Right kidney (tissue), 1 donor: ENCODE measurements around the gene COBLL1.

Experiments used
- DNase-seq: peaks from one replicate; pipeline ENCODE4 v3.0.0-alpha.2; 2016

Gene COBLL1

DNA sequence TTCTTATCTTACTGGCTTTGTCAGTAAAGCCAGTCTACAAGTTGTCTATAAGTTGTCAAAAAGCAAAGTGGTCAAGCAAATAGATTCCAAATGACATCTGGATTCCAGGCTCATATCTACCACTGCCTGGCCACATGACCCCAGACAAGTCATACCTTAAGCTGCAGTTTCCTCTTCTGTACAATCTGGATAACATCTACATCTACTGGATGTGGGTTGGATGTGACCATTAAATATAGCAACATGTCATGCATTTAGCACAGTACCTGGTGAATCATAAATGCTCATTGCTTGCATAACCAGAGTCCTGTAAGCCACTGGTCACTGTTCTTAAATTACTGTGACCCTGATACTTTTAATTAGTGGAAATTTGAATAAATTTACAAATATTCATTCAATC lies 16.8 kb downstream of the COBLL1 start:
- no peak for DNase-seq

DNA sequence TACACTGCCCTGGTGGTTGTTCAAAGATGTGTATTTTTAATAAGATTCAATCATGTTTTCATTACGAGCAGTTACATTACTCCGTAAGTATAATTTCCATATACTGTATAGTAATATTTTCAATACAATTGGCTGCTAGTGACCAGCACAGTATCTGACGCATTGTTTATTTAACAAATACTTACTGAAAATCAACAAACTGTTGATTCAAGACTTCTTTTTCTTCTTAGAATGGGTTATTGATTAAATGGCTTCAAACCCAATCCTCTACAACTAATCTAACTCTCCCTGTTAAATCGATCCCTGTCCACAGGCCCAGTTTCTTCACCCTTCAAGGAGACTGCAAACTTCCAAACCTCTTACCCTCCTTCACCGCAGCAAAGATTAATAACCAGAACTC lies 18.5 kb downstream of the COBLL1 start:
- DNase-seq = no peak

DNA sequence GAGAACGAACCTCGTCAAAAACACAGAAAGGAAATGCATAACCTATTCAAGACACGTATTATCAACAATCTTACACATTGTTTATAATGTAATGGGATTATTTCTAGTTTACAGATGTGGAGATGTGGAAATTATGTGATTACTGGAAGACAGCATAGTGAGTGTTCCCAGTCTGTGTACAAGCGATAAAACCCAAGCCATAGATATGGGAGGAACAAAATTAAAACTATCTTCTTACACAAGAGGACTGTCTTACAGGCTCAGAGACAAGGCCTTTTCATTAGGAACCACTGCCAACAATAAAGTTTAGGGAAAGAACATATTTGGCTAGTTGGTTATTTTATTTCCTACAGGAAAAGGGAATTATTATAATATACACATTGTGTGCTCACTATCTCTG lies 20.3 kb downstream of the COBLL1 start:
- no peak for DNase-seq

DNA sequence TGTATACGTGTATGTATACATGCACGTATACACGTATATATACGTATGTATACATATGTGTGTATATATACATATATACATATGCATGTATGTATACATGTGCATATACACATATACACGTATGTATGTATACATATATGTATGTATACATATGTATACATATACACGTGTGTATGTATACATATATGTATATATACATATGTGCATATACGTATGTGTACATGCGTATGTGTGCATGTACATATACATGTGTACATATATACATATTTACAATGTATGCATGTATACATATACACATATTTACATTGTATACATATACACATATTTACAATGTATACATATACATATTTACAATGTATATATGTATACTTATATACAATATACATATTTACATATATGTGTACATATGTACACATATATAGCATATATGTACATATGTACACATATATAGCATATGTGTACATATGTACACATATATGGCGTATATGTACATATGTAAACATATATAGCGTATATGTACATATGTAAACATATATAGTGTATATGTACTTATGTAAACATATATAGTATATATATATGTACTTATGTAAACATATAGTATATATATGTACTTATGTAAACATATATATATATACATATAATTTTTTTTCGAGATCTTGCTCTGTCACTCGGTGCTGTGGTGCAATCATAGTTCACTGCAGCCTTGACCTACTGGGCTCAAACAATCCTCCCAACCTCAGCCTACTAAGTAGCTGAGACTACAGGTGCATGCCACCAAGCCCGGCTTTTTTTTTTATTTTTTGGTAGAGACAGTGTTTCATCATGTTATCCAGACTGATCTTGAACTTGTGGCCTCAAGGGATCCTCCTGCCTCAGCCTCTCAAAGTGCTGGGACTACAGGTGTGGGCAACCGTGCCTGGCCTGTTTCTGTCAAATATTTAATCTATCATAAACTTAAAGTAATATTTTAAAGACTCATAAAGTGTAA lies 23.2 kb downstream of the COBLL1 start:
- DNase-seq = no peak

DNA sequence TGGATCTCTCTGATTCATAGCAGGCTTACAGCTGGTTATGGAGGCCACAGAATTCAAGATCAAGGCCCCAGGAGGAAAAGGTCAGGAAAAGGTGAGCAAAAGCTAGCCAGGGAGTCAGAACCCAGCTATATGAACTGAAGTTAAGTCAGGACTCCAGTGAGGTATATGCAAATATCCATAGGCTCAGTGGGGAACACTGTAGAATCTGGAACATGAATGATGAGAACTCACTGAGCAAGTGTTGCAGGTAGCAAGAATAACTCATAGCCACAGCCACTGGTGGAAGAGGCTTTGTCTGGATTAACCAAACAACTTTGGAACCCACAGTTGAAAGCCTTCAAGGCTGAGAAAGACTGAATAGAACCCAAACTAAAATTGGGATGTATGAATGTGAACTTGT lies 24.7 kb downstream of the COBLL1 start:
- no peak for DNase-seq

DNA sequence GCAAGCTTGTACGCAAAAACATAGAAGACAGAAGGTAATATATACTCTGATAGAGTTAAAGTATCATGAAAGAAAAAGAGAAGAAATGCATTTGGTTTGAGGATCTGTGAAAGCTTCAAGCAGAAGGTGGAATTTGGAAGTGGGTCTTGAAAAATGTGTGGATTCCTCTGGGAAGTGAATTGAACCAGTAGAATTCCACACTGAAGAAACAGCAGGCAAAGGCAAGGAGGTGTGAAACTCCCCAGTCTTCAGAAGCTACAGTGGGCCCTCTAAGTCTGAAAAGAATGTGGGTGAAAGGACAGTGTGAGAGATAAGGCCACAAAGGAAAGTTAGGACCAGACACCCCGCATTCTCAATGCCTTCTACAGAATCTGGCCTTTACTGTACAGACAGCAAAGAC lies 25.6 kb downstream of the COBLL1 start:
- DNase-seq = no peak

DNA sequence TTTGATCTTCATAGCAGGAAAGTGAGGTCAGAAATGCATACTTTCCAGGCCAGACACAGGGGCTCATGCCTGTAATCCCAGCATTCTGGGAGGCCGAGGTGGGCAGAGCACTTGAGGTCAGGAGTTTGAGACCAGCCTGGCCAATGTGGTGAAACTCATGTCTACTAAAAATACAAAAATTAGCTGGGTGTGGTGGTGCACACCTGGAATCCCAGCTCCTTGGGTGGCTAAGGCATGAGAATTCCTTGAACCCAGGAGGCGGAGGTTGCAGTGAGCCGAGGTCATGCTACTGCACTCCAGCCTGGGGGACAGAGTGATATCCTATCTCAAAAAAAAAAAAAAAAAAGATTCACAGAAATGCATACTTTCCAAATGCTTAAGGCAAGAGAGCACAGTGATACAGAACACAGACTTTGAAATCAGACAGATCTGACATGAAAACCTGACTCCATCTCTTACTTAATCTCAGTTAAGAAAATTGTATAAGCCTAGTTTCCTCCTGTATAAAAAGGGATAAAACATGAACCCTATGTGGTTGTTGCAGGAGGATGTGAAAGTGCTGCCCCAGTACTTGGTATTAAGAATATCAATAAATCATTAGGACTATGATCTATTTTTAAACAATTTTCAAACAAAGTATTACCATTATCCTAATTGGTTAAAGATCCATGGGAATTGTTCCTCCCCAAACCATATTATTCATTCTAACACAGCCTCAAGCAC lies 26.4 kb downstream of the COBLL1 start:
- DNase-seq = no peak

DNA sequence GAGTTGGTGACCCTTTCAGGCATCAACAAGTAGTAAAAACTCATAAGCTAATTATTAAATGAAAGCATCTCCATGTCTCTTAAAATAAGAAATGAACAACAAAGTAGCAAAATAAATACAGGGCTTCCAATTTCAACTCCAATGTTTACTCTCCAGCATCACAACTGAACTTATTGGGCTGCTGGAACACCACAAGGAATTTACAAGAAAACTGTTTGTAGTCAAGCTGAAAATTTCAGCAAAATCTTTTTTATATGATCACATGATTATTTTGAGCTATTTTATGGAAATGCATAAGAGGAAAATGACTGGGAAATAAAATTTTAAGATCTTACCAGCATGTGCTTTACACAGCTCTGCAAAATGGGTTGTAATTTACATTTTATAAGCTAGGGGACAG lies 28.1 kb downstream of the COBLL1 start:
- no peak for DNase-seq

DNA sequence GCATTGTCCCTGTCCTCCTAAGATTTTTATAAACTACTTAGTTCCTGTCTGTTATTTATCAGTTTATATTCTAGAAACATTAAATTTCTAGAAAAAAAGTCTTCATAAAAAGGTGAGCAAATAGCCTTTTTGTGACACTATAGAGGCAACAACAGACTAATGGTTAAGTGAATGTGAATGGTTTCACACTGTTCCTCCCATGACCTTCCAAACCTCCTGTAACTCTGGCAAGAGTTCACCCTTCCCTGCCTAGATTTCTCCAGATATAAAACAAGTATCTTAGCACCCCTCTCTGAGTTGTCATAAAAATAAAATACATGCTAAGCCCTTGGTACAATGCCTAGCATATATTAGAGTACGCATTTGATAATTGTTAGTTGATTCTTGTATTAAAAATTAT lies 29.2 kb downstream of the COBLL1 start:
- DNase-seq = no peak

DNA sequence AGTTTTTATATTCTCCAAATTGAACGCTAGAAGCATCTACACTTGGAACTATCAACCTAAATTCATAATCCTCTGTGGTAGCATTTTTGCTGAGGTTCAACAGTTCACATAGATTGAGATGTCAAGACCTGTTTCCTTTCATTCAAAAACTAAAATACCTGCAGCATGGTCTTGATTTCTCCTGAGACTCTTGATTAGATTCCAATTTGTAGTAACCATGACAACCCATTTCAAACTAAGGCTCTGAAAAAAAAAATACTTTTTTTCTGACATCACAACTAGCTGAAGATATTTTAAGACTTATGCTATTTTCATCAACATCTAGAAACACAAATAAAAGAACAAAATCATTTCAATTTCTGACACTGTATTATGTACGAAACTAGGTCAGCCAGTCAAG lies 29.8 kb downstream of the COBLL1 start:
- DNase-seq = no peak

DNA sequence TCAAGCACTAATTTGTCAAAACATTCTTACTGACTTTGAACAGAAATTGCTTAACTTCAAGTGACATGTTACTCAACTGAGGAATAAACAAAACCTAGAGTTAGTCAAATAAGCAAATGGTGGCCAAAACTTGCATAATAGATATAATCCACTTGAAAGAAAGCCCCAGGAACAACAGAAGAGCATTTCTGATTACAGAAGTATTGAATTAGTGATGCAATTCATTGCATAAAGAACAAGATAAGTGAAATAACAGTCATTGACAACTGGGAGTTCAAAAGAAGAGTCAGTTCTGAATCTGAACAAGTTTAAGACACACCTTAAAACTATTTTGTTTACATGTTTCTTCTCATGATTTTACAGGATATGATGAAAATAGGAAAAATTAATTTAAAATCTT lies 30.8 kb downstream of the COBLL1 start:
- no peak for DNase-seq

DNA sequence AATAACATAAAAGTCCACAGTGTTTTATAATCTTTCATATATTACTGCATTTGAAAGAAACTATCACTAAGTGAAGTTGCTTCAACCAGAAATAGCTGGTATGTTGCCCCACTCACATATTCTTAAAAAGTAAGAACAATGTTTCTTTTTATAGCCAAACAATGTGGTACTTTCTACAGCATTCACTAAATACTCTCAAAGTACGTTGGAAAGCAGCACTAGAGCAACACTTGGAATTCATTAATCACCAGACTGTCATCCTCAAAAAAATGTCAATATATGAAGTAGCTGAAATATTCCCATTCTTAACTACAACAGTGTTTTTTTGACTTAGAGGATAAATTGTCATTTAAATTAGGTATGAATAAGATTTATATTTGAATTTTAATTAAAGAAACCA lies 32.8 kb downstream of the COBLL1 start:
- DNase-seq = no peak

DNA sequence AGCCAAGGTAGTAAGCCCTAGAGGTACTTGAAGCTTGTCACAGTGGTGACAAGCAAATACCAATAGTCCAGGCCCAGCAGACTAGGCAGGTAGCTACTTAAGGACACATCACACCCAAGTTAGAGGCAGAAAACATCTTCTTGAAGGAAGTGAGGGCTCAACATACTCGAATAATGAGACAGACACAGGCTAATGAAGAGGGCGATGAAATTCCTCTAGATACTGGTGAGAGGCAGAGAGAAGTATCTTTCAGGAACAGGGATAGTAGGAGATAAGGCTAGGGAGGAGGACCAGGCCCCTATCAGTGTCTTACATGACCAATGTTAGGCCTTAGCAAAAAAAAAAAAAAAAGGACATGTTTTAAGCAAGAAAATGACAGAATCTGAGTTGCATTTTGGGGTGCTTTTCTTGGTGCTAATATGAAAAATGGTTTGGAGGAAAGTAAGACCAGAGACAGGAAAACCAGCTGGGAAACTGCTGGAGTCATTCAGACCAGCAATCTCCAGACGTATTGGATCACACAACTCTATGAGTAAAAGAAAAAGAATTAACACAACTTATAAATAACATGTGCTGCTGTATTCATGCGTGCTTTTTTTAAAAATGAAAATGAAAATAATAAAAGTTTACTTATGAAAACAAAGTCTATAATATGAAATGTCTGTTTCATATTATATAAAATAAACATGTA lies 37.7 kb downstream of the COBLL1 start:
- DNase-seq = no peak

DNA sequence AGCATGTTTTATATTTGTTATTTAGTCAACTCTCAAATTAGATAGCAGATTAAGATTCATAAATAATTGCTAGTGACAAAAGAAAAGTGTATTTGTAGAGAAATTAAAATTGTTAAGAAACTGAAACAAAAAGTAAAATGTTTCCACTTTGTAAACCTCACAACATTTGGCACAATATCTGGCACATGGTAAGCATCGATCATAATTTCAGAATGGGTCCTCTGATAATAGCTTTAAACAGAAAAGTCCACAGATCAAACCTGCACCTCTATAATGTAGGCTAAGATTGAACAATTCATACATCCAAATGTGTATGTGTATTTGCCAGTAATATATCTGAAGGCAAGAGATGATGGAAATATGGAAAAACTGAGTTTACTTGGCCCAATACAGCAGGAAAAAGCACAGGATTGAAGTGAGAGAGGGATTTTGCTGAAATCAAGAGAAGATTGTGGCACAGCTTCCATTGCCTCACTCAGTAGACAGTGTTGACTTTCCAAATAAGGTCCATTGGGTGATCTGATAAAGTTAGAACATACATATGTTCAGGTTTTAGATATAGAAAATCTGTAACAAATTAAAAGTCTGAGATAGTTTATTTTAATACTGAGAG lies 39.4 kb downstream of the COBLL1 start:
- no peak for DNase-seq

DNA sequence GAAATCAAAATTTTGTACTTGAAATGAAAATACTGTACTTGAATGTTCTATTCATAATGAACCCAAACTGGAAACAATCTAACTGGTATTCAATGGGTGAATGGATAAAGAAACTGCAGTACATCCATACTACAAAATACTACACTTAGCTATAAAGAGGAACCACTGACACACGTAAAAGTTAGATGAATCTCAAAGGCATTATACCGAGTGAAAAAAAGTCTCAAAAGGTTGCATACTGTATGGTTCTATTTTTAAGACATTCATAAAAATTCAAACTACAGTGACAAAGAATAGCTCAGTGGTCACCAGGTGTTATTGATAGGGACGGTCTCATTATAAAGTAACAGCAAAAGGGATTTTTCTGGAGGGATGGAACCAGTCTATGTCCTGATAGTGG lies 41.1 kb downstream of the COBLL1 start:
- DNase-seq = no peak

DNA sequence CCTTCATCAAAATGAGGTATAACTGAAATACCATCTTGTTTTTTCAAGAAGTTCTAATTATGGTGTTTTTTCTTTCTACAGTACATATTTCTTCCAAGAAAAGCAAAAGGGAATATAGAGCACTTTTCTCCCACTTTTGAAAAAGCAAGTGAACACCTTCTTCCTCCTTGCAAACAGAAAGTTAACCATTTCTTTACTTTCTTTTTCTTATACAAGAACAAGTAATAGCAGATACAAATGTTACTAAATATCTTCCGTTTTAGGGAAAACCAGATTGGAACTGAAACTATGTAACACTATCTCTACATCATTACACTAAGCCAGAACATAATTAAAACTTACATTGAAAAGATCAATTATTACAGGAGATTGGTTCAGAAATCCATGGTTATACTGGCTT lies 44.0 kb downstream of the COBLL1 start:
- no peak for DNase-seq

DNA sequence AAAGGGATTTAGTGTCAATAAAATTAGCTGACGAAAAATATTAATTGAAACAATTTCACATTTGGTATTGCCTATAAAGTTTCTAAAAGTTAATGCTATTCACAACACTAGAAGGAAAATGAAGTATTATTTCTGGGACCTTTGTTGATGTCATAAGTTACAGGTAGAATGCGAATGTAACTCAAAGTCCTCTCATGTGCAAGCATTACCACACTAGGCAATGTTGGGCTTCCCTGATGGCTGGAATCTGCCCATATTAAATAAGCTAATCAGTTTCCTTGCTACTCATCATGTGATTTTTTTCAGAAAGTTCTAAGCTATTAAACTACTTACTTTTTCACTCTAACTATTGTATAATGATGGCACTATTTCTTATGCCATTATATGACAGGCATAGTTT lies 44.6 kb downstream of the COBLL1 start:
- no peak for DNase-seq

DNA sequence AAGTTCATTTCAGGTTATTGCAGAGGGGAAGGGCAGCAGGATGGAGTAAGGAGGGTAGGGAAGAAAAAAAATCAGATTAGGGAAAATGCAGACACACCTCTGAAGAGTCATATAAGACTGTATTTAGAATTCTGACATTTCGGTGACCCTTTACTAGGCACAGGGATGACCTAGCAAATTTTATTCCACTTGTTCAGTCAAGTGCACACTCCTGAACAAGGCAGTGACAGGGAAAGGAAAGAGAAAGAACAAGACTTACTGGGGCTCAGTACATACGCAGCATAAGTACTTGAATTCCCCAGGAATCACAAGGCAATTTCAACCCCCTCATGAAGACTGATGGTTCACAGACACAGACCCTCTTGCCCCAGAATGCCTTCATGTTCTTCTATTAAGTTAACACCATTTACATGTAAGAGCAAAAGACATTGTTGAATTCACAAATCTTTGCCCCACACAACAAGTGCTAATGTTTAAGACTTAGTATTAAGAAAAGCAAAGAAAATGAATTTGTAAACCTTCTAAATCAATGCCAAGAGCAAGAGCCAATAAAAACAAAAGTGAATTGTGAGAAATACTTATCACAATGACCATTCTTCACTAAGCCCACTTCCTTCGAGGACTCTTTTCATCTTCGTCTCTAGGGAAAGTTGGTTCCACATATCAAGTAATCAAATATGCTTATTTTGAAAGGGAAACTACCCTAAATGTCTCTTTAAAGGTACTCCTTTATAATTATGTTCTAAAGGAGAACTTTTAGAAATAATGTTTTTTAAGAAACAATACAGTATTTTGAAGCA lies 47.0 kb downstream of the COBLL1 start:
- DNase-seq = no peak

DNA sequence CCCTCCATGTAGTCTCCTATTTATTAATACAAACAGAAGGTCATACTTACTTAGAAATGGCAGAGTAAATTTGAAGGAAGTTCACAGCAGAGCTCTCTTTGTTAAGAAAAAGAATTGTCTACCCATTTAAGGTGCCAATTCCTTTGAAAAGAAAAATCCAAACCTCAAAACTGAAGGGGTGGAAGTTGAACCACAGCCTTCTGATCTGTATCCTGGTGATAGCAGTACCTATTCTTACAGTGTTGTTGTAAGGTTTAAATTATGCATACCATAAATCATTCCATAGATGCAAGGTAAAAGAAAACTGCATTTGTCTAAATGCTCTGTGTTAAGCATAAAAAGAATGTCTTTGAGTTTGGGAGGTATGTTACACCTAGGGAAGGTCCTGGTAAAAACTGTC lies 47.6 kb downstream of the COBLL1 start:
- no peak for DNase-seq

DNA sequence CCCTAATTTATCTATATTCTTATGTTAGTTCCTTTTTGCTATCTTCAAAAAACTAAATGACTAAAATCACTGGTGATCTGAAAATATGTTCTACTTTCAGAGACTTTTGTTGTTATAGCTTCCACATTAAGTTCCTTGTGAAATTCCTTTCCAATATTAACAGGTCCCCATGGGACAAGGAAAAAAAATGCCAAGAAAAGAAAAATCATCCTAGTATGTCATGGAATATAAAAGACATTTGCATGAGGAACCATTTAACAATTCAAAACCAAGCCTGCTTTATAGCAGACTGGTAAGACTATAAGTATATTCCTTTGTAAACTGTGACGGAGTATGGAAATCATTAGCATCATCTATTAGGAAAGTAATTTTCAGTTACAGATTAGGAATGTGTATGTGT lies 48.1 kb downstream of the COBLL1 start:
- no peak for DNase-seq

DNA sequence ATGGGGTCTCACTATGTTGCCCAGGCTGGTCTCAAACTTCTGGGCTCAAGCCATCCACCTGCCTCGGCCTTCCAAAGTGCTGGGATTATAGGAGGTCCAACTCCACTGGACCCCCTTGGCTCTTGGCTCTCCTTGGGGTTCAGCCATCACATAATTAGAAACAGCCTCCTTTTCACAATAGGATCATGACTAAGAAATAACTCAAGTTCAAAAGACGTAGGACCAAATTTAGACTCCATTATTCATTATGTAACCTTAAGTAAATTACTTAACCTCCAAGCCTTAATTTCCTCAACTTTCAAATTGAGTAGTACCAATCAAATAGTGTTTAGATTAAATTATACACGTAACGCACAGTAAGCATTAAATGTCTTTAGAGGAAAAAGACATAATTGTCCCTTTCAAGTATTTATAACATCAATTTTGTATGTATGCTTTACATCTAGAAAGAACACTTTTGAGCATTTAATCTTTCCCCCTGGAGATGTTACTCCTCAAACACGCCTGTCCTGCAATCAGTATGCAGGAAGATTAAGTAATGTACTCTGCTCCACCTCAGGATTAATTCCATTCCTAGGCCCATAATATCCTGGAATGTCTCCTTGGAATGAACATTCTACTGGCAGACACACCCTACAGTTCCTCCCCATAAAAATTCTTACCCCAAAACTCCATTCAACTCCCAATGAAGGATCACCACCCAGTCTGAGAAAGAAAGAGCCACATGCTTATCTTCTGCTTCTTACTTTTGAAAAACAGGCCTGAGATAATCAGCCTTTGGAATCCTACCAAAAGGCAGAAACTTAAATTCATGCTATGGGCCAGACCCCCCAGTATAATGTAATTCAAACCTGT lies 49.1 kb downstream of the COBLL1 start:
- DNase-seq = no peak
